Mucosa of gallbladder (tissue), 1 donor: ENCODE data around the gene TEX14. TPM values are rescaled to one million over a fixed set of nuclear protein-coding genes. Genes with fewer than 3 reads are reported as not detected.

Experiments
- DNase-seq: peaks from one replicate; pipeline ENCODE4 v3.0.0-alpha.2; 2020; ENCODE audit warnings: low spot score
- total RNA-seq: library from RNA; stranded (reverse); gene quantifications from one replicate; pipeline ENCODE4 v1.2.1, GENCODE V29; 2021
- donor health status: DM: no; HTN: no; CAD: no.

TEX14 gene, protein sequence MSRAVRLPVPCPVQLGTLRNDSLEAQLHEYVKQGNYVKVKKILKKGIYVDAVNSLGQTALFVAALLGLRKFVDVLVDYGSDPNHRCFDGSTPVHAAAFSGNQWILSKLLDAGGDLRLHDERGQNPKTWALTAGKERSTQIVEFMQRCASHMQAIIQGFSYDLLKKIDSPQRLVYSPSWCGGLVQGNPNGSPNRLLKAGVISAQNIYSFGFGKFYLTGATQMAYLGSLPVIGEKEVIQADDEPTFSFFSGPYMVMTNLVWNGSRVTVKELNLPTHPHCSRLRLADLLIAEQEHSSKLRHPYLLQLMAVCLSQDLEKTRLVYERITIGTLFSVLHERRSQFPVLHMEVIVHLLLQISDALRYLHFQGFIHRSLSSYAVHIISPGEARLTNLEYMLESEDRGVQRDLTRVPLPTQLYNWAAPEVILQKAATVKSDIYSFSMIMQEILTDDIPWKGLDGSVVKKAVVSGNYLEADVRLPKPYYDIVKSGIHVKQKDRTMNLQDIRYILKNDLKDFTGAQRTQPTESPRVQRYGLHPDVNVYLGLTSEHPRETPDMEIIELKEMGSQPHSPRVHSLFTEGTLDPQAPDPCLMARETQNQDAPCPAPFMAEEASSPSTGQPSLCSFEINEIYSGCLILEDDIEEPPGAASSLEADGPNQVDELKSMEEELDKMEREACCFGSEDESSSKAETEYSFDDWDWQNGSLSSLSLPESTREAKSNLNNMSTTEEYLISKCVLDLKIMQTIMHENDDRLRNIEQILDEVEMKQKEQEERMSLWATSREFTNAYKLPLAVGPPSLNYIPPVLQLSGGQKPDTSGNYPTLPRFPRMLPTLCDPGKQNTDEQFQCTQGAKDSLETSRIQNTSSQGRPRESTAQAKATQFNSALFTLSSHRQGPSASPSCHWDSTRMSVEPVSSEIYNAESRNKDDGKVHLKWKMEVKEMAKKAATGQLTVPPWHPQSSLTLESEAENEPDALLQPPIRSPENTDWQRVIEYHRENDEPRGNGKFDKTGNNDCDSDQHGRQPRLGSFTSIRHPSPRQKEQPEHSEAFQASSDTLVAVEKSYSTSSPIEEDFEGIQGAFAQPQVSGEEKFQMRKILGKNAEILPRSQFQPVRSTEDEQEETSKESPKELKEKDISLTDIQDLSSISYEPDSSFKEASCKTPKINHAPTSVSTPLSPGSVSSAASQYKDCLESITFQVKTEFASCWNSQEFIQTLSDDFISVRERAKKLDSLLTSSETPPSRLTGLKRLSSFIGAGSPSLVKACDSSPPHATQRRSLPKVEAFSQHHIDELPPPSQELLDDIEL (N-terminal part only)
- 0.32 TPM for total RNA-seq

GRCh38 chr17:58691701-58692238, at the start of gene TEX14:
Gene TEX14, minus strand, starts transcription at chr17:58692045. Its CDS starts 40,044 bp downstream, at chr17:58652001.
- no peak for DNase-seq

GRCh38 chr17:58741121-58741625, 49.3 kb upstream of the TEX14 start:
- no peak for DNase-seq

GRCh38 chr17:58734811-58735210, 43.0 kb upstream of the TEX14 start:
- no peak for DNase-seq

GRCh38 chr17:58734040-58734439, 42.2 kb upstream of the TEX14 start:
- no peak for DNase-seq

DNA sequence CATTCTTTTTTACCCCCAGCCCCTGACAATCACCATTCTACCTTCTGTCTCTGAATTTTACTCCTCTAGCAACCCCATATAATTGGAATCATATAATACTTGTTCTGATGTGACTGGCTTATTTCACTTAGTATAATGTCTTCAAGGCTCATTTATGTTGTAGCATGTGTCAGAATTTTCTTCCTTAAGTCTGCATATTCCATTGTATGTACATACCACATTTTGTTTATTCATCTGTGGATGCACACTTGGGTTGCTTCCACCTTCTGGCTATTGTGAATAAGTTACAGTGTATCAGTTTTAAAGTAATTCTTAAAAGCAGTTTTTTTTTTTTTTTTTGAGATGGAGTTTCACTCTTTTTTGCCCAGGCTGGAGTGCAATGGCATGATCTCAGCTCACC, 39.1 kb upstream of the TEX14 start:
- DNase-seq = no peak

DNA sequence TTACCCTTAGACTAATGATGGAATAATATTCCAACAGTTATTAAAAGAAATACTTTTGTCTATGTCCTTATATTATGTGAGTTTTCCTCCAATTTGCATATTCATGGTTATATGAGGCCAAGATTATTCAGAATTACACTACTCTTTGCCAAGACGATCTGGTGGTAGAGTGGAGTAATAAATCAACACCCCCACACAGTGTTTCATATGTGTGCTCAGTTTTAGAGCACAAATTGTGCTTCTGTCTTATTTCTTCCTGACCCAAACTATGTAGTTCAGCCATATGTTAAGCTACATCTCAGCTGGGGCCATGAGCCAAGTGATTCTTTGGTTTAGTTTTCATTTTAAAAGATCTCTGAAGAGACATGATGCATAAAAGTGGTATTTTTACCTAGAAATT, 37.0 kb upstream of the TEX14 start:
- no peak for DNase-seq

DNA sequence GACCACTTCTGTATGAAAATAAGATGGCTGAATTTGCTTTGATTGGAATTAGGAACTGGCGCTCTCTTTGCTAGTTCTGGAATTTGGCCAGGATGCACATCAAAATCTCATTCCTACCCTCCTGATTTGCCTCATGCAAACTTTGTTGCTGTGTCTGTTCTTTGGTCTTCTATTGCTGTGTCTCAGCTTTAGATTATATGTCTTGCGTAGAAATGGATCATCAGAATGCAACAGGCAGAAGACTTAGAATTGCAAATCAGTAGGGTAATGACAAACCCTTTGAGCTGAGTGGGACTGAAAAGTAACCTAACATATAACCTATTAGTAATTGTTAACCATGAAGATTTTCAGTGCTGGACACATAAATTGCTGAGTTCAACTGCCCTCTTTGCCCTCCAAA, 30.9 kb upstream of the TEX14 start:
- DNase-seq = no peak

DNA sequence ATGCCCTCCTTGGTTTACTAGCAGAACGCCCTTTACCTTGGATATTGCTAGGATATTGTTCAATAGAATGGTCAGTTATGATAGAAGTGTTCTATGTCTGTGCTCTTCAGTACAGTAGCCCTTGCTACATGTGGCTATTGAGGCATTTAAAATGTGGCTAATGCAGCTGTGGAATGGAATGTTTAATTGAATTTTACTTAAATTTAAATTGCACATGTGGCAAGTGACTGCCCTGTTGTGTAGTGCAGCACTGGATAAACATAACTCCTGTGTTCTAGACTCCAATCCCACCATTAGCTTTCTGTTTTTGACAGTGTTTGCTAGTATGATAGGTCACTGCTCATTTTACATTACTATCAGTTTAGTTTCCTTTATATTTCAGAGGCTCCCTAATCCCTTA, 30.4 kb upstream of the TEX14 start:
- DNase-seq = no peak

- DNase-seq = peak; percentile 45
These were observed 19.2 kb upstream of the TEX14 start for GRCh38 chr17:58710948-58711552.

GRCh38 chr17:58706351-58707140, 14.7 kb upstream of the TEX14 start:
- DNase-seq = no peak

GRCh38 chr17:58703916-58704286, 12.1 kb upstream of the TEX14 start:
- no peak for DNase-seq

DNA sequence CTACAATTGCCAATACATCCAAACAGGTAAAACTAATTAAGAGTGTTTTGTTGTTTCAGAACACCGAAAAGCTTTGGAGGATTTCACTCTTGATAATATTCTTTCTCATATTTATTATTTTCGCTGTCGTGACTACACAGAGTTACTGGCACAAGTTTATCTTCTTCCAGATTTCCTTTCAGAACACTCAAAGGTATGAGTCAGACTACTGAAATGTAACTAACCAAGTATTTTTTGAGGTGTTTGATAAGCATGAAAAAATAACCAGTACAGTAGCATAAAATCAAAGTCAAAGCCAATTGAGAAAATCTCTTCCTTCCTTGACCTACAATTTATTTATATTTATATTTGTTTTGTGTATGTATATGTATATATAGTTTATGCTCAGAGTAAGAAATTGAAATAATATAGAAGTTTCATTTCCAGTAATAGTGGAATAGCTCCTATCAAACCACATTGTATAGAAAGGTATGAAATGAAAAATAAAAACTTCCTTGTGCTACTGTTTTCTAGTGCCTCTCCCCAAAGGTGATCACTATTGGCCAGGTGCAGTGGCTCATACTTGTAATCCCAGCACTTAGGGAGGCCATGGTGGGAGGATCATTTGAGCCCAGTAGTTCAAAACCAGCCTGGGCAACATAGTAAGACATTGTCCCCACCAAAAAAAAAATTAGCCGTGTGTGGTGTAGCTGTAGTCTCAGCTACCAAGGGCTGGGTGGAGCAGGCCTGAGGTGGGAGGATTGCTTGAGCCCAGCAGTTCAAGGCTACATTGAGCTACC, 11.5 kb upstream of the TEX14 start:
- DNase-seq = no peak

DNA sequence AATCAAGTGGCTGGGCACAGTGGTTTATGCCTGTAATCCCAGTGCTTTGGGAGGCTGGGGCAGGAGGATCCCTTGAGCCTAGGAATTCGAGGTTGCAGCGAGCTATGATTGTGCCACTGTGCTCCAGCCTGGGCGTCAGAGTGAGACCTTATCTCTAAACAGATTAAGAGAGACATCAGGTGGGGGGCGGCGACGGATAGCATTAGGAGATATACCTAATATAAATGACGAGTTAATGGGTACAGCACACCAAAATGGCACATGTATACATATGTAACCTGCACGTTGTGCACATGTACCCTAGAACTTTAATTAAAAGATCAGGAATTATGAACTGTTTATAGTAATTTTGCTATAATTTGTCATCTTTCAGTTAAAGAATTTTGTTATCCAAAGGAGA, 10.9 kb upstream of the TEX14 start:
- DNase-seq = no peak

- DNase-seq = no peak
These were observed 10.2 kb upstream of the TEX14 start for GRCh38 chr17:58702045-58702476.

DNA sequence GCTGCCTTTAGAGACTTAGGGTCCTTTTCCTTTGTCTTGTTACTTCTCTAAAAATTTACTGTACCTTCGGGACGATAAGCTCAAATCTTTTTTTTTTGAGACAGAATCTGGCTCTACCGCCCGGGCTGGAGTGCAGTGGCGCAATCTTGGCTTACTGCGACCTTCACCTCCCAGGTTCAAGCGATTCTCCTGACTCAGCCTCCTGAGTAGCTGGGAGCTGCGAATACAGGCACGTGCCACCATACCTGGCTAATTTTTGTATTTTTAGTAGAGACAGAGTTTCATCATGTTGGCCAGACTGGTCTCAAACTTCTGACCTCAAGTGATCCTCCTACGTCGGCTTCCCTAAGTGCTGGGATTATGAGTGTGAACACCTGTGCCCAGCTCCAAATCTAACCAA, 7.9 kb upstream of the TEX14 start:
- no peak for DNase-seq

DNA sequence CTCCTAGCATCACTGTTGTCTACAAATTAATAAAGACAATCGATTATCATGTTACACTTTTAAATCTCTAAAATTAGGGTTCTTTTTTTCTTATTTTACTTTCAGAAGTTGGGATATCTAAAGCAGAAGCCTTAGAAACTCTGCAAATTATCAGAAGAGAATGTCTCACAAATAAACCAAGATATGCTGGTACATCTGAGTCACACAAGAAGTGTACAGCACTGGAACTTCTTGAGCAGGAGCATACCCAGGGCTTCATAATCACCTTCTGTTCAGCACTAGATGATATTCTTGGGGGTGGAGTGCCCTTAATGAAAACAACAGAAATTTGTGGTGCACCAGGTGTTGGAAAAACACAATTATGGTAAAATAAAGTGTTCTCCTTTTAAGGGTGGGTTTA, 3.0 kb upstream of the TEX14 start:
- no peak for DNase-seq

GRCh38 chr17:58694302-58694701, 2.5 kb upstream of the TEX14 start:
- DNase-seq = no peak

- no peak for DNase-seq
These were observed 1.9 kb upstream of the TEX14 start for GRCh38 chr17:58693751-58694150.

DNA sequence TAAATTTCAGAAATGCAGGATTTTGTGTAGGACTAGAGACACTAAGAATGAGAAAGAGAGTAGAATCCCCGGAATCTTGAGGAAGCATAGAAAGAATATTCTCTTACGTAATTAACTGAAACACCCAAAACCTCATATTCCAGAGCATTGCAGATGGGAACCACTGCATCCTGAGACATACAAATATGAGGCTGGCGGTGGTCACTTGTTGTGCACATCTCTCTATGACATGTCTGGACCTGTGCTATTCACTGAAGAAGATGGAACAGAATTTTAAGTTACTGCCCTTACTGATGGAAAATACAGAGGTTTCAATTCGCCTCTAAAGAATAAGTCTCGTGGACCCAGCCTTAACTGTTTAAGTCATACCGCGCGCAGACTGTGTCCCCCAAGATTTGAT, 1.4 kb upstream of the TEX14 start:
- DNase-seq = no peak
